ENCODE results near the gene ATXN7L1.

DNA sequence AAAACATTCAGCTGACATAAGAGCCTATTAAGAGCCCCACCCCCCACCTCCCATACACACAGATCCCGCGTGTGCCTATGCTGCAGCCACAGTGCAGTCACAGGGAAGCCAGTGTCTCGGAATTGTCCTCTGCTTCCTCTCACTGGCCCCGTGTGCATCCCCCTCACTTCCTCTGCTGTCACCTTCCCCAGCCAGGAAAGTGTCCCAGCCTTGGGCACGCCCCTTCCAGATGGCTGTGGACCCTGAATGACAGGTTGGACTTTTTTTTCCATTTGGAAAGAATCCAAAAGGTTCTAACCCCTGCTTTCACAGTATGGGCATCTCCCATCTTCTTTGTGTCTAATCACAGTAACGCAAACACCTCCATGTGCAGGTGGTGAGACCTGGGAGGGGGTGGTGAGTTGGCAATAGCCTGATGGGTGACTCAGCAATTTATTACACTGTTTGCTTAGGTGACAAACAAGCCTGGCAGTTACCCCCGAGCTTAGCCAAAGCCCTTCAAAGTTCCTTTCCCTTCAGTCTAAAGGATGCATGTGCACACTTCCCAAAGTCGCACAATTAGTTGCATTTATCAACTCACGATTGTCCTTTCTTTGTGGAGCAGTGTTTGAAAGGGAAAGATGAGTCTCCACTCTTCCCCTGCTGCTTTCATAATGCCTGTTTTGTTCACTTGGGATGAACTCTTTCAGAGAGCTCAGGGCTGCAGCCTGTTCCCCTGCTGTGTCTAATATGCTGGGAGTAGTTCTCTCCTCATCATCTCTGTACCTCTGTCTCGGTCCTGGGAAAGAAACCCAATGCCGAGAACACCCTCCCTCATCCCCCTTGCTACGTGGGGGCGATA is 227.6 kb downstream of the ATXN7L1 start:
- TF ChIP-seq CTCF (IDR thresholded peaks at IDR 0.05), result no peak
- TF ChIP-seq POLR2A (IDR thresholded peaks at IDR 0.05), result no peak
